HG03108 (cell line): ENCODE results near the gene MAP3K1.

Experiments used
- ATAC-seq: cut with Tn5 transposase; IDR thresholded peaks from one replicate; pipeline ENCODE4 v1.9.1; 2021; ENCODE audit warnings: moderate library complexity; ENCODE audit not compliant: unreplicated experiment

MAP3K1 gene

DNA sequence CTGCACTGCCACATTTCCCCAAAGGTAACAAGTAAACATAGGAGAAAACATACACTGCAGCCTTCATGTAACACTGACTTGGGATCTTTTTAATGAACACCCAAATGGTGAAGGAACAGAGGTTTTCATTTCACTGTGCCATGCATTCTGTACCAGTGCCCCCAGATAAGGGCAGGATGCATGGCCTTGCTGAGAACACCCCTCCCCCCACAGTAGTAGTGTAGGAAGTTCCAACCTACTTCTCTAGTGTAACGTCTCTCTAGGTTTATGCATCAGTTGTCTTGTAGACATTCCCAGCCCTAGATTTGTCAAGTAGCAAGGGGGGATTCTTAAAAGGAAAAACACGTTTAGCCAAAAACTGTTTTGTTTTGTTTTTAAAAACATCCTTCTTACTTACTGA, 29.9 kb downstream of the MAP3K1 start:
- ATAC-seq = no peak

DNA sequence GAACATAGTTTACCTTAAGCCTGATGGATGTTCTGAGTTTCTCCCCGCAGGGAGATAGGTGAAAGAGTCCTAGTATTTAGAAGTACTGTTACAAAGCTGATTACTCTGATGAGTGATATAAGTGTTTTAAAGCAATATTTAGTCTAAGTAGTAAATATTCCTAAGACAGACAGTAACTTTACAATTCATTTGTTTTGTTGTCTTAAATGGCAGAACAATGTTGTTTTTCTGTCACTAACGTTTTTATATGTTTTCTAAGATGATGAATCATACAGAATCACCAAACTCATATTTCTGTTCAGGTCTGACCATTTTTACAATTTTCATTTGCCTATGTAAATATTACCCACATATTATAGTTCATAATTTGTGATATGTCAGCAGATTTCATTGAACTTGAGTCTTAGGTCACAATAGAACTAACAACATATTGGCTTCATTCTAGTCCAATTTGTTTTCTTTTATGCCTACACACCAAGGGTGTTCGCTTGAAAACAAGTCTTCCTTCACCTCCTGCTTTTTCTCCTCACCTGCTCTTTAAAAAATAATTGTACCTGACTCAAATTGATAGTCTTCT, 30.6 kb downstream of the MAP3K1 start:
- no peak for ATAC-seq

DNA sequence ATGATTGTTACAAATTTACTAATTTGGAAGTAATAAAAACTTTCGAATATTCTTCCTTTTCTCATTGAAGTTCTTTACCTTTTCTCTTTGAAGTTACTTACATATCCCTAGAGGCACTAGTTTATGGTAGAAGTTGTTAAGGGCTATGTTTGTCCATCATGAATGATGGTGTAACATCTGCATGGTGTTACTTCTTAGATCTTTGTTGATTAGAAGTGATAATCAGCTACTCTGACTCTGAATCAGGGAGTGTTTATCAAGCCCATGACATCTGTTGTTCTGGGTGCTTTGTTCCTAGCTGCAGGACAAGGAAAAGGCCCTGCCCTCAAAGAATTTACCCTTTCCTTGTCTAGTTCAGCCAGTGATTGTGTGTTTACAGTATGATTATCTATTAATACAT, 32.9 kb downstream of the MAP3K1 start:
- no peak for ATAC-seq

DNA sequence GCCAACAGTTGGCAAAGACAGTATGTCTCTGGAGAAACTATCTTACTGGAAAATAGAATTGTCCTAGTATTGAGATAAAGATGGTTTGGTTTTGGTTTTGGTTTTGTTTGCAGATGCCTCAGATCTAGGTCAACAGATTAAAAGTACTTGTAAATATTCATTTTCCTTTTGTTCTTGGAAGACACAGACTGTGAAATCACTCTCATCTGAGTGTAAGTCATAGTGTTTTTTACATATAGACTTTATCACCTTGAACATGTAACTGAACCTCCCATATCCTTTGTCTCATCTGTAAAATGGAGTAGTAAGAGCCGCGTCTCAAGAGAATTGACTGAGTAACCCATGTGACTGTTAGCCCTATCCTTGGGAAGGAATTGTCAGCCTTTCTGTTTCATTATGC, 34.3 kb downstream of the MAP3K1 start:
- ATAC-seq = no peak

DNA sequence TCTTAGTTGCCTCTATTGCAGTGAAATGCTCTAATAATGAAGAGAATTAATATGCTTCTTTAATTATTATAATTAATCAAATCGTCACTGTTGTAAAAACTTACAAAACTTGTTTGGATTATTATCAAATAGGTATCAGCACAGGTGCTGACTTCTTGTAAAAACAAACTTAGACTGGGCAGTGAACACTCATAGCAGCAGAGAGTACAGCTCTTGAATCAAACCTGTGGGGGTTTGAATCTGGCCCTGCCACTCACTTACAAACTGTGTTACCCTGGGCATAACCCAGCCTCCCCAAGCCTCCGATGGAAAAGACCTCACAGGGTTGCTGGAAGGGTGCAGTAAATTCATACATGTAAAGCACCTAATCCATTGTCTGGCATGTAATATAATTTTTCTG, 35.1 kb downstream of the MAP3K1 start:
- no peak for ATAC-seq

DNA sequence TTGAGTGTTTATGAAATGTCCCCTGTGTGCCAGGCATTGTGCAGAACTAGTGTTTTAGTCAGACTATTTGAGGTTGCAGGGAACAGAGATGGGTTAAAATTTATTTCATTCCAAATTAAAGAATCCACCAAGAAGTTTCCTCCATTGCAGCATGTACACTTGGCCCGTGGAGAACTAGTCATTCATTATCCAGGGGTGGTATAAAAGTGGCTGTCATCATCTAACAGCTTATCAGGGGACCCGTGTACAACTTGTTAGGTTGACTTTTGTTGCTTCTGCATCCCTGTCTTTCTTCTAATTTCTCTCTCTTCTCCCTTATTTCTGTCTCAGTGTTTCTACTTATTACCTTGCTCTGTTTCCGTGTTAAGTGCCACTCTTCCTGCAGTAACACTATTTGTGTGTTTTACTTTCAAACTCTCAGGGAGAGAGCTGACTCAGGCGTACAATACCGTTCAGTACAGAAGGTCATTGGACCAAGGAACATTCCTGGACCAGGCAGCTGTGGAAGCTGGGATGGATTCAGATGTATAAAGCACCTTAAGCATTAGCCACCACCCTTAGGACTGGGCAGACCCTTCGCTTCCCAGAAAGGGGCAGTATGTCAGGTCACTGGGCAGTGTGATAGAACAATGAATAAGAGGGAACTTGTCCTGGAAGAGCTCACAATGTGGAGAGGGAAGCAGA, 36.1 kb downstream of the MAP3K1 start:
- ATAC-seq = no peak

DNA sequence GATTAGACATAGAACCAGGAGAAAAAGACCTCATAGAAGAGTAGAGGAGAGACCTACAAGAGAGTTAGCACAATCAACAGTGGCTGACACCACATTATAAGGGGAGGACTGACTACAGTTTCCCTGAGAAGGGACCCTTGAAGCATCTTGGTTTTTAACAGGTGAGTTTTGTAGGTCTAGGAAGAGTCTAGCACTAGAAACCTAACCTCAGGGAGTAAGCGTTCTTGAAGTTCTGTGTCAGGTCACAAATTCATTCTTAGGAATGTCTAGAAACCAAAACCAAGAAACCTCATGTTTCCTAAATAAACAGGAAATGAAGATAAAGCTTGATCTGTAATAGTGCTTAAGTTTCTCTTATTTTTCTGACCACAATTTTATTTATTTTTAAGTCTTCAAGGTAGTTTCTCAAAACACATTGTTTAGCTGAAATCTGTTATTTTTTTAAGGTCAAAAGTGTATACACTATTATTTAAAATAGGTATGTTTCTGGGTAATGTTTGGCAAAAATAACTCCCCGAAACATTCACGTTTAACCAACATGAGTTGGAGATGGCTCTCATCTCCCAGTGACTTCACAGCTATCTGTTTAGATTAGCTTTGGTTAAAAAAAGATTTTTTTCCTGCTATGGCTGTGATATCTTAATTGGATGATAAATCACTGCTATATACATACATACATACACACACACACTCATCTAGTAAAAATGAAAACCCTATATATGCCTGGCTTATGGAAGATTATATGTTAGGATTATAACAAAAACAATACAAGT, 37.1 kb downstream of the MAP3K1 start:
- ATAC-seq = no peak

DNA sequence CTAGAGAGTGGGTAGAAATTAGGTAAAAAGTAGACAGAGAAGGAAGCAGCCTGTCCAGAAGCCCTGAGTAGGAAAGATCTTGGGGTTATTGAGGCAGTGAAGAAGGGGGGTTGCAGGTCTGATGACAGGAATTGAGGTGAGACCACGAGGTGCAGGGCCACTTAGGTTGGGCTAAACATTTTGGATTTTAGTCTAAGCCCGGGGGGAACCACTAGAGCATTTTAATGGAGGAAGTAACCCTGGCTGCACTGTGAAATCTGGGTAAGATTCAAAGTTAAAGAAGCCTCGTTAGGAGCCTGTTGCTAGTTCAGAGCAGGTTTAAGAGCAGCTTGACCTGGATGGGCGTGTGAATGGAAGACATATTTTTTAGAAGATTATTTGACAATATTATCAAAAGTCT, 38.3 kb downstream of the MAP3K1 start:
- ATAC-seq = no peak

DNA sequence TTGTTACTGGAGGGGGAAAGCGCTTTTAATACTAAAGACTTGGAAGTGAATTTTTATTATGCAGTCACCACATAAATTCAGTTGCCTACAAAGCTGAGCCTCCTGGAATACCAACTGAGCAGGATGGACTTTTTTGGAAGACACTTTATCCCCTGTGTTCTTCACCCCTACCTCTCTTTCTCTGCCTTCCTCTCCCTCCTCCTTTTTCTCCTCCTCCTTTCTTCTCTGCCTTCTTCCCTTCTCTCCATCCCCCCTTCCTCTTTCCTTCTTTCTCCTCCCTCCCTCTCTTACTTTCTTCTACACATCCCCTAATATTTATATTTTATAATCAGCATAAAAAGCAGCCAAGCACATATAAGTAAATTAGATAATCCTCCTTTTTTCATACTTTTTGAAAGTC, 39.6 kb downstream of the MAP3K1 start:
- no peak for ATAC-seq

DNA sequence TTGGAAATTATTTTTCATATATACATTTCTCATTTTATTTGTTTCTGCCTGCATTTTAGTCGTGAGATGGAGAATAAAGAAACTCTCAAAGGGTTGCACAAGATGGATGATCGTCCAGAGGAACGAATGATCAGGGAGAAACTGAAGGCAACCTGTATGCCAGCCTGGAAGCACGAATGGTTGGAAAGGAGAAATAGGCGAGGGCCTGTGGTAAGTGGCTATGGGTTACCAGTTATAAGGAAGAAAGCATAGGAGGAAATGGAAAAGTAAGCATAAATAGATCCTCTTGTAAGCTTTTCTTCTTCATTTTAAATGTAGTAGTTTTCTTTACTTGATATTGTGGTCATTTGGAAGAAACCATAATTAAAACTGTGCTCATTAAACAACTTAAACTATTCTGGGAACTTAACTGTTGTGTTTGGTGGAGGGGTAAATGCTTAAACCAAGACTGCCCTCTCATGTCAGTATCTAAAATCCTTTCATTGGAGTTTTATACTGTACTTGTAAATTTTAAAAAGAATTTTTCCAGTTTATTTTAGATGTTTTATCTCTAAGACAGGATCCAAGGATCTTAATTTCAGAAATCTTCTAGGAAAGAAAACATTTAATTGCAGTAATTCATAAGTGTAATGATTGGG, 41.3 kb downstream of the MAP3K1 start:
- ATAC-seq = no peak

DNA sequence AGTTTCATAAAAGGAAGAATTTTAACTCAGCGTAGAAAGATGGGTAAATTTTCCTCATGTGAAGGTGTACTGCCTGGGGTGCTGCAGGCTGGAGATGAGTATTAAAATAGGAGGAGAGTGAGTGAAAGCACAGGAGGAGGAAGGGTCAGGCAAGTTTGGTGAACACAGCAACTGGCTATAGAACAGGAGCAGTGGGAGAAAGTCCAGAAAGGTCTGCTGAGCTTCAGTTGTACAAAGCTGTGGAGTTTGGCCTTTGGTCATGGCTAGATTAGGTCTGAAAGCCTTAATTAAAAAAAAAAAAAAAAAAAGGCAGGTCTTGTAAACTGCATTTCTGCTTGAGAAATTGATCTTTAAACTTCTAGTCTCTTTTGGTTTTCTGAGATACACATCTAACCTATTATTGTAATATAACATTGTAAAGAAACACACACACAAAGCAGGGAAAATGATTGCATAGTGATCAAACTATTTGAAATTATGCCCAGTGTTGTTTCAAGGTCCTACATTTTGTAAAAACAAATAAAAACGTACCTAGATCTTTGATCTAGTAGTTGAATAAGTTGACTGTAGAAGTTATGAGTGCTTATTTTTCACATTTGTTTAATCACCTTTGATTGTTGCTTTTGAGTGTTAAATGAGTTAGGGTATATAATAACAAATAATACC, 43.6 kb downstream of the MAP3K1 start:
- no peak for ATAC-seq

DNA sequence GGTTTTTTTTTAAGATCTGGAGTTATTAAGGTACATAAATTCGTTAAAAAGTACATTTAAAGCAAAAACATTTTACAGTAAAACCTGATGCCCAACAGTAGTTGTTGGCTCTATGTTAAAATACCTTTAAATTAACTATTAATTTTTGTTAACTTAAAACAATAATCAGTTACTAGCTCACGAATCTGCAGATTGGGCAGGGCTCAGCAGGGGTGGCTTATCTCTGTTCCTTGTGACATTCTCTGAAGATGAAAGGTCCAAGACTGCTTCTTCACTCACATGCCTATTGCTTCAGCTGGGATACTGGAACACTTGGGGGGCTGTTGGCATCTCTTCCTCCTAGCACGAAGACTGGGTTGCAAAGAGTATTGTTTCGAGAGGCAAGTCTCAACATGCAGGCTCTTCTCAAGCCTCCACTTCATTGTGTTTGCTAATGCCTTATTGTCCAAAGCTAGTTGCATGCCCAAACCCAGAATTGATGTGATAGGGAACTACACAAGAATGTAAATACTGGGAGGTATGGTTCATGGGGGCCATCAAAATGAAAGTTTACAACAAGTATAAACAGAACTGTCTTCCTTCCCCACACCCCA, 46.6 kb downstream of the MAP3K1 start:
- no peak for ATAC-seq

DNA sequence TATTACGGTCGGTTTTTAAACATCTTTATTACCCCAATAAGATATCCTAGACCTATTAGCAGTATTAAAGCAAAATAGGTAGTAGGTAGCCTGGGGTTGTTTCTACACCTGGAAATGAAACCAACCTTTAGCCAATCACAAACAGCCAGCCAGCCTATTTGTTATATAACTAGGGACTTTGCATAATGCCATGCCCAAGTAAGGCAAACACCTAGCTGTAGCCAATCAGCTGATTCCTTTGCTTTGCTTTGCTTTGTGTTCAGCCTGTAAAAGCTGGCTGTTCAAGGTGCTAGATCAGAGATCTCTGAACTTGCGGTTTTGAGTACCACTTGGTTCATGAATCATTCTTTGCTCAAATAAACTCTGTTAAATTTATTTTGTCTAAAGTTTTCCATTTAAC, 47.6 kb downstream of the MAP3K1 start:
- no peak for ATAC-seq

DNA sequence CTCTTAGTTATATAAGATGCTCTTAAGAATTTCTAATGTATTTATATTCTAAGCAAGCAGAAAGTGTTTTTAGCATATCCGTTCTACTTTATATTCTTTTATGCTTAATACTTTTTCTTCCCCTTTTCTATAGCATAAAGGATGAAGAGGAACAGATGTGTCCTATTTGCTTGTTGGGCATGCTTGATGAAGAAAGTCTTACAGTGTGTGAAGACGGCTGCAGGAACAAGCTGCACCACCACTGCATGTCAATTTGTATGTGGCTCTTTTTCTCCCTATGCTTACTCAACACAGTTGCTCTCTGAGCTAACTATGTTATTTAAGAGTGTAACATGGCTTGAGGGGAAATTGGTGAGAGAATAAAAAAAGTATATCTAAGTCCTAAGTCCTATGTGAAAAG, 56.4 kb downstream of the MAP3K1 start:
- ATAC-seq = no peak

DNA sequence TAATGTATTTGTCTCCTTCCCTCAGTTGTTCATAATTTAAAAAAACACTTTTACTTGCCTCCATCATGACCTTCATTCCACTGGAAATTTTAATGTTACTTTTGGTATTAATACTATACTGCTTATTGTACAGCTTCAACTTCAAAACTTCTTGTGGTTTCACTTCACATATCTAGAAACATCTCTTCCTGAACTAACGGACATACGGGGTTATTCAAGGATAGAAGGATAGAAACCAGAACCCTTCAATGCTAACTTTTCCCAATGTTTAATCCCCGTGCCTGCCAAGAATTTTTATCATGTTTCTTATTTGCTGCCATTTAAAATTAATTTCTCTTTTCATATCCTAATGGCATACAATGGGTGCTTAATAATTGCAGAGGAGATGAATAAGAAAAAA, 57.7 kb downstream of the MAP3K1 start:
- ATAC-seq = no peak

DNA sequence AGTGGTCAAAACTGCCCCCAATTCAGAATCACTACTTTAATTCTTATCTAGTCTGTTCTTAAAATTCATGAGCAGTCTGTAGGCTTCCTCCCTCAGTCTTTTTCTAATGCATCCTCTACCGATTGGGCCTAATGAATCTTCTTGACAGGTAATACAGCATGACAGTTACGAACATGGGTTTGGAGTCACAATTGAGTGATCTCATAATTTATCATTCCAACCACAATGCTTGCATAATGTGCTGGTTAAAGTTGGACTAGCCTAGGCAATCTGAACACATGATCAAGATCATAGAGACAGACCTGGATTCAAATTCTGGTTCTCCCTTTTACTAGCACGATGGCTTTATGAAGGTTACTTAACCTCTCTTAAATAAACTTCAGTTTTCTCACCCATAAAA, 61.0 kb downstream of the MAP3K1 start:
- no peak for ATAC-seq

DNA sequence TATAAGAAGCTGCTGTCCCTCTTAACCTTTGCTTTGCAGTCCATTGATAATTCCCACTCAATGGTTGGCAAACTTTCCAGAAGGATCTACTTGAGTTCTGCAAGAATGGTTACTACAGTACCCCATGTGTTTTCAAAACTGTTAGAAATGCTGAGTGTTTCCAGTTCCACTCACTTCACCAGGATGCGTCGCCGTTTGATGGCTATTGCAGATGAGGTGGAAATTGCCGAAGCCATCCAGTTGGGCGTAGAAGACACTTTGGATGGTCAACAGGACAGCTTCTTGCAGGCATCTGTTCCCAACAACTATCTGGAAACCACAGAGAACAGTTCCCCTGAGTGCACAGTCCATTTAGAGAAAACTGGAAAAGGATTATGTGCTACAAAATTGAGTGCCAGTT, 66.2 kb downstream of the MAP3K1 start:
- no peak for ATAC-seq

DNA sequence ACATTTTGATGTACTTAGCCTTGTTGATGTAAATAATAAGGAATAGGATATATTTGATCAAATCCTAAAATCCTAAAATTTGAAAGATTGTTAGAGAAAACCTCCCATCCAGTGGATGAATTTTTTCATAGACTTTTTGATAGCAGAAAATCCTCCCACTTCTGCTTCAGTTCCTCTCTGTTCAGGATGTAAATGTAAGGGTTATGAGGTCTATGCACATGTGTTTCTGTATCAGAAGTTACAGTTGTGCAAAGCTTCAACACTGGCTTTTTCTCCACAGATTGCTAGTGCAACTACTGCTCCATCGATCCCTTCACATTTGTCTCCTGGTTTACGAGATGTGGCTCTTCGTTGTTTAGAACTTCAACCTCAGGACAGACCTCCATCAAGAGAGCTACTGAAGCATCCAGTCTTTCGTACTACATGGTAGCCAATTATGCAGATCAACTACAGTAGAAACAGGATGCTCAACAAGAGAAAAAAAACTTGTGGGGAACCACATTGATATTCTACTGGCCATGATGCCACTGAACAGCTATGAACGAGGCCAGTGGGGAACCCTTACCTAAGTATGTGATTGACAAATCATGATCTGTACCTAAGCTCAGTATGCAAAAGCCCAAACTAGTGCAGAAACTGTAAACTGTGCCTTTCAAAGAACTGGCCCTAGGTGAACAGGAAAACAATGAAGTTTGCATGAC, 78.1 kb downstream of the MAP3K1 start:
- no peak for ATAC-seq

DNA sequence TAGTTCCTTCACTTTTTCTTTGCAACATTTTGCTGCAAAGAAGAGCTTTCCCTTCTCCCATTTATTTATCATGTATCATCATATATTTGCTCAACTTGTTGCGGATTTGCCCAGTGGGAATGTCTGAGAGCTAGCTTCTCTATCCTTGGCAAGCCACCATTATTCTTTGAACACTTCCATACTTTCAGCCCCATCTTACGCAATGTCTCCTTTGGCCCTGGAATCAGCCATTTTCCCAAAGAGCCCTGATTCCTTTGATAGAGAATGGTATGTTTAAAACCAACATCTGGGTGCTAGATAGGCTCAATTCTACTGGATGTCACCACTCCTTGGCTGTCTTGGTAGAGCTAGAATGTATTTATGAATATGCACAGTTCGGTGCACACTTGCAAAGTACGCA, 81.4 kb downstream of the MAP3K1 start:
- no peak for ATAC-seq

DNA sequence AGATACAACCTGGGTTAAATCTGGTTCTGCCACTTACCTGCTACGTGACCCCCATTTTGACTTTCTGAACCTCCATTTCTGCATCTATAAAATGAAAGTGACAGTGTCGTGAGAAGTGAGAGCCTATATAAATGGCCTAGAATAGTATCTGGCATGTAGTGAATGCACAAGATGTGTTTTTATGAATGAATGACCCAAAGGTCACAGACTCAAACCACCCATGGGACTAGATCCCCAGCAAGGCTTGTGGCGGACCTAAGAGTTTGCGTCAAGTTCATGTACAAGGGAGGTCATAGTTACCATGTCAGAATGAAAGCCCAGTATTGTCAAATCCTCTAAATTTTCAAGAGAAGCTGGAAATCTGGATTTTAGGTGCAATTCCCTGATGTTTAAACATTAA, 82.9 kb downstream of the MAP3K1 start:
- no peak for ATAC-seq
